ENCODE results near the gene PPP2R2C. TPM values are rescaled to one million over a fixed set of nuclear protein-coding genes. Genes with fewer than 3 reads are reported as not detected.

The PPP2R2C gene
- total RNA-seq, 1 experiment from 2014 or later: 0.17 TPM

- no peak for DNase-seq (ENCODE audit: low read depth)
Measured at GRCh38 chr4:6494431-6495295, 22.2 kb upstream of the PPP2R2C start.

- peak; percentile 52 for DNase-seq (ENCODE audit: low read depth)
Measured at GRCh38 chr4:6493658-6494304, 21.4 kb upstream of the PPP2R2C start.

DNA sequence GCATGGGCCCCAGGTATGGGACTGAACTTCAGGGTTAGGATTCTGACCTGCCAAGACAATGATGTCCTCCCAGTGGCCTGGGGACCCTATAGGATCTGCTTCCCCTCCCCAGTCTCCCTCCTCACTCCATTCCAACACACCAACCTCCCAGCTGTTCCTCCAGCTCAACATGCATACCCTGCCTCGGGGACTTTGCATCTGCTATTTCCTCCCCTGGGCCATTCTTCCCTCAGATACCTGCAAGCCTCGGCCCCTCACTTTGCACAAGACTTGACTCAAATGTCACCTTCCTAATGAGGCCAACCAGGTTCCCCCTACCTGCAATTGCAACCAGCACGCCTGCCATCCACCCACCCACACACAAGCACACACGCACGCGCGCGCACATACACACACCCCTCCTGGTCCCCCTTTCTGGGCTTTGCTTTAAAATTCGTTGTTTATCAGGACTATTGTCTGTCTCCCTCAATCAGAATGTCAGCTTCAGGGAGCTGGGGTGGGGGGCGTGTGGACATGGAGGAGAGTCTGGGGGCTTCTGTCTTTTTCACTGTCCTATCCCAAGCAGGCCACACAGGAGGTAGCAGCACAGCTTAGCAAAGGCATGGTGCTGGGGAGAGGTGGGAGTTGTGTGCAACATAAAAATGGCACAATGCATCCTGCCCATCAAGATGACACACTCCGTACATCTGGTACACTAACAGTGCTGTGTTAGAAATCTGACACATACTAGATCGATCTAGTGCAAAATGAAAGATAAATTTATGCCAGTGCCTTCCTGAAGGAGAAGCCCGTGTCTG lies 20.6 kb upstream of the PPP2R2C start:
- DNase-seq (ENCODE audit: low read depth): no peak

DNA sequence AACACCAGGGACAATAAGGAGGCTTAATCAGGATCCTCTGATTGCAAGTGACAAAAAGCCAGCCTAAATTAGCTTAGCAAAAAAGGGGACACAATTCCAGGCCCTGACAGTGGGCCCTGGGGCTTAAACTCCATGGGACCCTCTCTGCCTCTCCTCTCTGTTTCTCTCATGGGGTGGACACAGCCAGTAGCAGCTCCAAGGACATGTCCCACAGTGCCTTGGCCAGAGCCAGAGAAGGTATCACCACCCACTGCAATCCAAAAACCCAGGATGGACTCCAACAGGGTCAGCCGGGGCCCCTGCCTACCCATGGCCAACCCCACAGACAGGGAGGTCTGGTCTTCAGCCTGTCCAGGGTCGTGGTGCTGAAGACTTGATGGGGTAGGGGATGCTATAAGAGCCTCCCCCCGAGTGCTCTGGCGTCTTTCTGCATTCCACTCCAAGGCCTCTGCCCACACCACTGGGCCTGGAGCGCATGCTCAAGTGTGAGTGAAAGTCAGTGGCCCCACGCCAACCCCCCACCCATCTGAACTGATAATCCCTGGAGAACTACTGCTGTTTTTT lies 19.7 kb upstream of the PPP2R2C start:
- no peak for DNase-seq (ENCODE audit: low read depth)

DNA sequence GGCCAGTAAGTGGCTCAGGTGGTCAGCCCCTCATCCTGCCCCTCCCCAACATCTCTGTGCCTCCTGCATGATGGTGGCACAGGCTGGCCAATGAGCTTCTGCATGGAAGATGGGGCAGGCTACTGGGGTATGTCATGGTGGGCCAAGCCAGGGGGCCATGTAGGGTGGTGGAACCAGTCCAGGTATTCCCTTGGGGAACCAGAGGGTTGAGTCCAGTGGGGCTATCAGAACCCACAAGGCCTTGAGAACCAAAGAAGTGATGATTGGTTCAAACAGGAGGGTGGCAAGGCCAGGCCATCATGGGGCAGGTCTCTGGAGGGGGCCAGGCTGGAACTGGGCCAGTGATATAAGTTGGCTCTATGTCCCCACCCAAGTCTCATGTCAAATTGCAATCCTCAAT lies 18.8 kb upstream of the PPP2R2C start:
- no peak for DNase-seq (ENCODE audit: low read depth)

GRCh38 chr4:6489927-6490326 lies 17.5 kb upstream of the PPP2R2C start:
- DNase-seq (ENCODE audit: low read depth): no peak

DNA sequence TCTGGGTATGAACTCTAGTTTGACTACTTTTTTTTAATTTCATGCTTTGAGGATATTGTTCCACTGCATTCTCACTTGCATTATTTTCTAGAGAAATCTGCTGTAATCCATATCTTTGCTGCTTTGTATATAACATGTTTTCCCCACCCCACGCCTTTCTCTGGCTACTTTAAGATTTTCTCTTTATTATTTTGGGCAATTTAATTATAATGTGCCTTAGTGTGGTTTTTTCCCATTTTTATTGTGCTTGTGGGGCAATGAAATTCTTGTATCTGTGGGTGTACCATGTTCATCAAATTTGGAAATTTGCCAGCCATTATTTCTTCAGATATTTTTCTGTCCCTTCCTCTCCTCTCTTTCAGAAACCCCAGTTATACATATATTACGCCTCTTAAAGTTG lies 15.1 kb upstream of the PPP2R2C start:
- no peak for DNase-seq (ENCODE audit: low read depth)

DNA sequence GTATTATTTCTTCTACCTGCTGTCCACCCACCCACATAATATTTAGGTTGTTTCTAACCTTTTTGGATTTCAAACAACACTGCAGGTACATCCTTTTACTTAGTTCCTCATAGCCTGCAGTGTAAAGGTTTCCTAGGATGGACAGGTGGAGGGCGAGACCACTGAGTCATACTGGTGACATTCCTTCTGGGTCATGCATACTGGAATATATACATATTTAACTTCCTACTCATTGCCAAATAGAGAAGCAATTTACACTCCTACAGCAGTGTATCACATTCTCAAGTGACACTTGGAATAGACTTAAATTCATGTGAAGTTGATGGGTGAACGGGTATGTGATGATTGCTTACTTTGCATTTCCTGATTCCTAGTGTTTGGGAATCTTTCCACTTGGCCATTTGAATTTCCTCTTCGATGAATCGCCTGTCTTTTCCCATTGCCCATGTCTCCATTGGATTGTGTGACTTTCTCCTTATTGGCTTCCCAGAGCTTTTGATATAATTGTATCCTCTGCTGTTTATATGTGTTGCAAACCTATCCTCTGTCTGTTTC lies 8.2 kb upstream of the PPP2R2C start:
- no peak for DNase-seq (ENCODE audit: low read depth)

DNA sequence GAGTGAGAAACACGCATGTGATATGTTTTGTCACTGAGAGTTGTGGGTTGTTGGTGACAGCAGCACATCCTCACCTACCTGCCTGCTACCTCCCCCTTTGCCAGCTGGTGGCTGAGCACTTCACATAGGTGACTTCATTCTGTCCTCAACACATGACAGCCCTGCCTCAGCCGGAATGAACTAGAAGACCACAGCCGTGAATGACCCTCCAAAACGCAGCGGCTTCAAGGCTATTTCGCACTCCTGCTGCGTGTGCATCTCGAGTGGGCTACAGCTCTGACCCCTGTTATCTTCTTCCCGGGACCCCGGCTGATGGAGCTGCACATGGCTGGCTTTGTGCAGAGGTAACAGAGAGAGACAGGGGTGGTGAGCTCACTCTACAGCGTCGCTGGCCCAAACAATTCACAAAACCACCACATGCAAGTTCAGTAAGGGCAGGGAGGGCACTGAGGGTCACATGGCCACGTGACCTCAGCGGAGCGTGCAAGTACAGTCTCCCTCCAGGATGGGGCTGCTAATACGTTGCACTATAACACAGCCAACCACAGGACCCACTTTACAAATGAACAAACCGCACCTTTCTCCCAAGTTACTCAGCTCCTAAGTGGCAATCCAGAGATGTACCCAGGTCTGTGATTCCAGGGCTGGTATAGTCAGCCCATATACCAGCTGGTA lies 6.3 kb upstream of the PPP2R2C start:
- DNase-seq (ENCODE audit: low read depth): no peak

- DNase-seq (ENCODE audit: low read depth): no peak
Measured at GRCh38 chr4:6476893-6477292, 4.5 kb upstream of the PPP2R2C start.

GRCh38 chr4:6475492-6476020 lies 3.1 kb upstream of the PPP2R2C start:
- no peak for DNase-seq (ENCODE audit: low read depth)

DNA sequence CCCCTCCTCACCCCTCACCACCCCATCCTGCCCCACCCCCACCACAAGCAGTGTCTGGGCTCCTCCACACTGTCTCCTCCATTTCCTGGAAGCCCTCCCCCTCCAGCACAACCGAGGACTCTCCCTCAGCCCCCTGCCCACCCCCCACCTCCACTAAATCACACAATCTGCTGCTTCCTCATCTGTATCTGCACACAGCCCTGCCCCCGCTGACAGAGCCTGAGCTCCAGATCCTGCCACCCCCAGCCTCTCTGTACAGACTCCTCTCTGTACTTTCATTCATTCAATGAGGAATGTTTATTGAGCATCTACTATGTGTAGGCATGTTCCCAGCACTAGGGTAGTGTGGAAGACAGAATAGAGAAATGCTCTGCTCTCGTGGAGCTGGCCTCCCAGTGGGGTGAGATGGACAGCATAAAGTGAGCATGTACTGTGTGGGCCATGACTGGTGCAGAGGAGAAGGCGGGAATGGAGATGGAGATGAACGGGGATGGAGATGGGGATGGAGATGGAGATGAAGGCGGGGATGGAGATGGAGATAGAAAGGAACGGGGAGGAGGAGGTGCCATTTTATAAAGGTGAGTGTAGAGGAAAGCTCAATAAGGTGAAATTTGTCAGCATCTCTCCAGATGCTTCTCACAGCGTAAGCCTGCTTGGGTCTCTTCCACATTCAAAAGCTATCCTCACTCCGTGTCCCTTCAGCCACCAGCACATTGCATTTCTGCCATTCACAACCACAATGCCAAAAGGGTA lies 2.5 kb upstream of the PPP2R2C start:
- DNase-seq (ENCODE audit: low read depth): no peak

DNA sequence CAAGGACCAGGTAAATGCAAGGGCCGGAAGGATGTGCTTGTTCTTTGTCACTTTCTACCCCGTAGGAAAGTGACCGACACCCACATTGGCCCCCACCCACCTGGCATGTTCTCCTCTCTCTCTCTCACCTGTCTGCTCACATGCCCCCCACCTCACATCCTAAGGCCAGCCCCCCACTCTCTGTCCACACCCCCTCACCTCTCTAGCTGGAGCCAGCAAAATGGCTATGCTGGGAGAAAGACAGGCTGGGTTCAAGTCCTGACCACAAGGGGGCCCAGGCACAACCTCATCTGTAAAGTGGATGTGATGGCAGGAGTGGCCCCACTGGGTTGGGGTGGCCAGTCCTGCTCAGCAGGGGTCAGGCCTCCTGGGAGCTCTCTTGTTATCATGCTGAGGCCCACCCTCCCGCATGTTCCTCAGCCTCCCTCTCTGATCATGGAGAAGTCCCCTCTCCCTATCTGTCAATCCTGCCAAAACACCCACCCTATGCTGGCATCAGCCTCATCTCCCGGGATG lies 1.7 kb upstream of the PPP2R2C start:
- no peak for DNase-seq (ENCODE audit: low read depth)

DNA sequence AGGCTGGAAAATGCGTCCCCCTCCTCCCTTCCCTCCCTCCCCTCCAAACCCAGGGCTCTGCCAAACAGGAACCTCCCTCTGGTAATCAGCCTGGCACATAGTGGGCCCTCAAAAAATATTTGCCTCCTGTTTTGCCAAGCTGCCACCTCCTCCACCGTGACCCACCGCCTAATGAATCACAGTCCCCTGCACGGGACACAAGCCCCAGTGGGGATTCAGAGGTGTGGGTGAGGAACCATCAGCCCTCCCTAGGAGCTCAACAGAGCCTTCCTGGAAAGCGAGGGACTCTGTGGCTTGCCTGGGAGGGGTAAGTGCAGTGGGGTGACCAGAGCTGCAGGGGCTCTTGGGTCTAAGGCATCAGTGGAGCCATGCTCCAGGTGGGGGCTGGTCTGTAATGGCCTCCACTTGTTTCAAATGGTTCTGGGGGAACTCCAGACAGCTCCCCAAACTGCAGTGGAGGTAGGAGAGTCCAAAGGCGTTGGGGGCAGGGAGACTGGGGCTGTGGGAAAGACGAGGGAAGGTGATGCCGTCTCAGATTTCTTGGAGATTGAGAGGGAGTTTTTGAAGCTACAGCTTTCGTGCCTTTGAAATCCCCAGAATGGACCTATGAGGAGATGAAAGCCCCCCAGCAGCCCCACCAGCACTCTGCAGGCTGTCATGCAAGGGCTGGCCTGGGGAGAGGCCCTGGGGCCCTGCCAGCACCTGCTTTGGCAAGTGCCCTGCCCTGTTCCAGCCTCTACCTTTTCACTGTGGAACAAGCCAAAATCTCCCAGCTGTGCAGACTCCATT lies 1.0 kb upstream of the PPP2R2C start:
- no peak for DNase-seq (ENCODE audit: low read depth)

DNA sequence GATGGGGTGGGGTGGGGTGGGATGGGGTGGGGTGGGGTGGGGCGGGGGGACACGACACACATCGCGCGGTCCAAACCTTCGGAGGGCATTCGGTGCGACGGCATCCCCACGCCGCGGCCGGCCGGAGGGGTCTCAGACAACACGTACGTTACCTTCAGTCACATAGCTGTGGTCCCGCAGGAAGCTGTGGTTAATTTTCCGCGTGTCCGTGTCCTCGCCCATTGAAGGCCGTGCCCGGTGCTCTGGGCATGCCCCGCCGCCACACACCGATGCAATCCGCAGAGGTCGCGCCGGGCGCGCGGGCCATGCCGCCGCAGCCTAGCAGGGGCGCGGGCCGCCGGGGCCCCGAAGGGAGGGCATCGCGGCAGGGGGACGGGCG lies 417 bp downstream of the PPP2R2C start:
- DNase-seq (ENCODE audit: low read depth): no peak

- no peak for DNase-seq (ENCODE audit: low read depth)
Measured at GRCh38 chr4:6471307-6472007, 957 bp downstream of the PPP2R2C start.

- peak; percentile 43 for DNase-seq (ENCODE audit: low read depth)
Measured at GRCh38 chr4:6470502-6471306, 1.7 kb downstream of the PPP2R2C start.
